HCT116 (cell line): ENCODE measurements around the gene MYH14. TPM values are rescaled to one million over a fixed set of nuclear protein-coding genes. Genes with fewer than 3 reads are reported as not detected.

Experiments
- ATAC-seq: fragments of 200-7000 bp; cut with Tn5 transposase; 2 replicates; pipeline ENCODE4 v1.9.1; 2020; ENCODE audit warnings: mild to moderate bottlenecking, moderate library complexity
- BruUV-seq: library from RNA; stranded (reverse); fragments of 400-500 nt; replicated peaks from 2 replicates; lab custom pipeline; 2021; lab: Mats Ljungman, UMichigan
- CTCF ChIA-PET: fragments of 300-600 bp; sonication (Branson Sonifier 250); formaldehyde crosslinking; loops from one replicate; lab custom pipeline; 2021; ENCODE audit warnings: antibody characterized with exemption; lab: Charles Lee
- POLR2A ChIA-PET: fragments of 300-600, 350-600 bp; sonication (Branson Sonifier 250); formaldehyde crosslinking; loops from one replicate; lab custom pipeline; 2021; ENCODE audit warnings: antibody characterized with exemption; lab: Charles Lee
- RAD21 ChIA-PET, 2 experiments: fragments of 300-600 bp; sonication (Branson Sonifier 250); formaldehyde crosslinking; loops; one replicate each; lab custom pipeline; 2023; ENCODE audit warnings: low total read pairs in 2 of 2; ENCODE audit not compliant: uncharacterized antibody in 2 of 2, unreplicated experiment in 2 of 2, low non-redundant PET in 1 of 2; lab: Charles Lee
- DNase-seq: peaks from one replicate; pipeline ENCODE4 v3.0.0-alpha.2; 2010; ENCODE audit warnings: low read depth, low spot score
- H2AFZ ChIP-seq: fragments of 200-600 bp; shearing (Covaris generic), sonication (generic); 2 replicates; pipeline ENCODE4 v1.6.1; 2017; ENCODE audit warnings: low read depth, mixed run types, mixed read lengths, antibody characterized with exemption, low read length; ENCODE audit not compliant: poor library complexity, severe bottlenecking
- H3K27ac ChIP-seq: 2 replicates; pipeline ENCODE4 v1.5.1; 2012; ENCODE audit warnings: low read depth, low read length
- H3K27me3 ChIP-seq: fragments of 200-600 bp; sonication (generic); 2 replicates; pipeline ENCODE4 v1.6.1; 2016; ENCODE audit warnings: mixed run types, low read length, mixed read lengths; ENCODE audit not compliant: insufficient read depth
- H3K36me3 ChIP-seq, 2 experiments: fragments of 200-500 bp in 1 of 2; fragments of 200-600 bp in 1 of 2; sonication (Bioruptor generic) in 1 of 2; sonication (generic) in 1 of 2; 2 replicates each; pipeline versions ENCODE4 v1.5.1 to v1.6.1; 2014 to 2016; ENCODE audit warnings: low read length in 2 of 2, inconsistent platforms in 1 of 2, mixed read lengths in 1 of 2, mixed run types in 1 of 2; ENCODE audit not compliant: insufficient read depth in 2 of 2, control insufficient read depth in 1 of 2
- H3K4me1 ChIP-seq, 2 experiments: fragments of 200-600 bp in 1 of 2; sonication (generic) in 1 of 2; 2 replicates each; pipeline versions ENCODE4 v1.5.1 to v1.6.1; 2012 to 2017; ENCODE audit warnings: low read length in 2 of 2, inconsistent platforms in 1 of 2, mild to moderate bottlenecking in 1 of 2, mixed read lengths in 1 of 2, mixed run types in 1 of 2, moderate library complexity in 1 of 2; ENCODE audit not compliant: insufficient read depth in 2 of 2, control insufficient read depth in 1 of 2
- H3K4me2 ChIP-seq: fragments of 200-600 bp; sonication (generic); 2 replicates; pipeline ENCODE4 v1.6.1; 2017; ENCODE audit warnings: mixed run types, low read length, mixed read lengths
- H3K4me3 ChIP-seq, 2 experiments: fragments of 200-600 bp in 1 of 2; sonication (generic) in 1 of 2; replicated peaks in 1 of 2; 2 replicates each; pipeline ENCODE4 v1.5.1; 2011 to 2016; ENCODE audit warnings: low read length in 2 of 2, control low read depth in 1 of 2, low read depth in 1 of 2, mild to moderate bottlenecking in 1 of 2, mixed read lengths in 1 of 2, mixed run types in 1 of 2
- H3K79me2 ChIP-seq: fragments of 200-600 bp; sonication (generic); 2 replicates; pipeline ENCODE4 v1.6.1; 2017; ENCODE audit warnings: mild to moderate bottlenecking, mixed run types, low read length, moderate library complexity, mixed read lengths; ENCODE audit not compliant: insufficient read depth
- H3K9ac ChIP-seq: fragments of 200-600 bp; sonication (generic); 2 replicates; pipeline ENCODE4 v1.6.1; 2016; ENCODE audit warnings: low read length, mixed read lengths
- H3K9me2 ChIP-seq: fragments of 200-600 bp; sonication (generic), shearing (Covaris generic); 2 replicates; pipeline ENCODE4 v1.6.1; 2017; ENCODE audit warnings: mixed run types, mild to moderate bottlenecking, moderate library complexity; ENCODE audit not compliant: insufficient read depth
- H3K9me3 ChIP-seq, 2 experiments: fragments of 200-500 bp in 1 of 2; fragments of 200-600 bp in 1 of 2; sonication (Bioruptor generic) in 1 of 2; sonication (generic) in 1 of 2; 2 replicates each; pipeline ENCODE4 v1.6.1; 2014 to 2017; ENCODE audit warnings: low read length in 2 of 2, mixed read lengths in 2 of 2, inconsistent platforms in 1 of 2, low read depth in 1 of 2, mild to moderate bottlenecking in 1 of 2, mixed run types in 1 of 2, moderate library complexity in 1 of 2; ENCODE audit not compliant: control insufficient read depth in 1 of 2, insufficient read depth in 1 of 2
- H4K20me1 ChIP-seq: fragments of 200-600 bp; sonication (generic), shearing (Covaris generic); 2 replicates; pipeline ENCODE4 v1.6.1; 2017; ENCODE audit warnings: mixed run types, mild to moderate bottlenecking, moderate library complexity; ENCODE audit not compliant: insufficient read depth
- CBX3 ChIP-seq: IDR thresholded peaks from 2 replicates; pipeline ENCODE4 v1.6.1; 2012; ENCODE audit warnings: low read depth
- EZH2phosphoT487 ChIP-seq: fragments of 200-600 bp; IDR thresholded peaks from 2 replicates; pipeline ENCODE4 v1.6.1; 2018; ENCODE audit warnings: antibody characterized with exemption, borderline replicate concordance
- JUND ChIP-seq: IDR thresholded peaks from 2 replicates; pipeline ENCODE4 v1.6.1; 2012
- POLR2A ChIP-seq: IDR thresholded peaks from 2 replicates; pipeline ENCODE4 v1.7.0; 2011; ENCODE audit warnings: borderline replicate concordance; ENCODE audit not compliant: insufficient read depth, insufficient read length; ENCODE audit errors: extremely low read depth
- POLR2AphosphoS5 ChIP-seq: IDR thresholded peaks from 2 replicates; pipeline ENCODE4 v1.6.1; 2011; ENCODE audit warnings: mild to moderate bottlenecking, low read depth, low read length, moderate library complexity
- SIN3A ChIP-seq: IDR thresholded peaks from 2 replicates; pipeline ENCODE4 v1.6.1; 2012; ENCODE audit warnings: low read depth
- SP1 ChIP-seq: IDR thresholded peaks from 2 replicates; pipeline ENCODE4 v1.6.1; 2012; ENCODE audit warnings: low read depth
- SRF ChIP-seq: IDR thresholded peaks from 2 replicates; pipeline ENCODE4 v1.6.1; 2012; ENCODE audit warnings: low read depth
- ZFX ChIP-seq: fragments of 450-650 bp; IDR thresholded peaks from 2 replicates; pipeline ENCODE4 v1.6.1; 2017
- ZNF274 ChIP-seq: fragments of 200-500 bp; sonication (Bioruptor generic); IDR thresholded peaks from 2 replicates; pipeline ENCODE4 v1.6.1; 2014; ENCODE audit warnings: mild to moderate bottlenecking, low read depth, low read length, inconsistent platforms
- intact Hi-C: fragments of 100-400 bp; cut with micrococcal nuclease; formaldehyde crosslinking; loops from 2 replicates; pipeline ENCODE4 v1.10.0; 2022
- total RNA-seq: library from RNA; stranded (reverse); gene quantifications from one replicate; pipeline ENCODE4 v1.2.1, GENCODE V29; 2021; ENCODE audit not compliant: unreplicated experiment
- TF ChIP-seq, protein P1 (sequence below): IDR thresholded peaks from 2 replicates; pipeline ENCODE4 v1.6.1; 2012
- TF ChIP-seq, protein P2 (sequence below): IDR thresholded peaks from 2 replicates; pipeline ENCODE4 v1.6.1; 2012
- TF ChIP-seq, protein P3 (sequence below), 3 experiments: fragments of 200-600 bp in 1 of 3; sonication (generic) in 1 of 3; IDR thresholded peaks in 2 of 3; conservative IDR thresholded peaks in 1 of 3; 2 replicates each; pipeline ENCODE4 v1.5.1; 2012 to 2017; ENCODE audit warnings: low read depth in 2 of 3, low read length in 2 of 3, antibody characterized with exemption in 1 of 3, borderline replicate concordance in 1 of 3, control low read depth in 1 of 3, mild to moderate bottlenecking in 1 of 3, mixed read lengths in 1 of 3, mixed run types in 1 of 3, moderate library complexity in 1 of 3; ENCODE audit not compliant: insufficient read depth in 1 of 3
- TF ChIP-seq, protein P4 (sequence below): IDR thresholded peaks from 2 replicates; pipeline ENCODE4 v1.6.1; 2012; ENCODE audit warnings: low read depth

Gene MYH14
- total RNA-seq, 1 experiment from 2014 or later, result 60.1 TPM

GRCh38 chr19:50205681-50206138 lies 2.3 kb downstream of the MYH14 start:
- Histone ChIP-seq H3K36me3 (peaks cover 0 to 2% of the 10 kb centered on the region in 2 experiments; a peak in 1 of 4 replicates), H3K4me3 (peak overlapping the region; percentile 59 to 65), H3K4me1 (peaks cover 21 to 30% of the 10 kb centered on the region in 2 experiments), H4K20me1 (no peaks in the 10 kb centered on the region), H3K9ac (peak overlapping the region; percentile 68), H3K9me3 (no peaks in the 10 kb centered on the region), H2AFZ (no peak overlapping the region), H3K79me2 (0 out of 2 replicates have a peak, but pooled peaks cover 8% of the 10 kb centered on the region), H3K27me3 (no peaks in the 10 kb centered on the region), H3K9me2 (no peaks in the 10 kb centered on the region), H3K27ac (peak overlapping the region; percentile 28; the same call in 1 of the 2 replicates), H3K4me2 (peak overlapping the region; percentile 92)
- POLR2A ChIA-PET, result interaction anchor here (1.4 kb wide), 1 partner anchor 10 kb away, joined by 5 read pairs; no protein-coding TSS in a partner anchor
- no peak for DNase-seq
- CTCF ChIA-PET, result interaction anchor here (1.0 to 1.7 kb wide), 2 partner anchors 9 to 58 kb away, joined by 4 to 7 read pairs; no protein-coding TSS in a partner anchor
- BruUV-seq, result no TSS peak
- ATAC-seq, result 0 out of 2 replicates have a peak, but pooled peaks have one; percentile 0
- RAD21 ChIA-PET, result no interaction called here
- TF ChIP-seq, protein P1, sequence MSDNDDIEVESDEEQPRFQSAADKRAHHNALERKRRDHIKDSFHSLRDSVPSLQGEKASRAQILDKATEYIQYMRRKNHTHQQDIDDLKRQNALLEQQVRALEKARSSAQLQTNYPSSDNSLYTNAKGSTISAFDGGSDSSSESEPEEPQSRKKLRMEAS, result no peak
- TF ChIP-seq SP1 (no peak), POLR2A (no peak), SRF (no peak), JUND (no peak), POLR2AphosphoS5 (no peak), ZFX (no peak), ZNF274 (no peak), CBX3 (no peak), SIN3A (no peak), EZH2phosphoT487 (no peak)
- TF ChIP-seq, protein P2, sequence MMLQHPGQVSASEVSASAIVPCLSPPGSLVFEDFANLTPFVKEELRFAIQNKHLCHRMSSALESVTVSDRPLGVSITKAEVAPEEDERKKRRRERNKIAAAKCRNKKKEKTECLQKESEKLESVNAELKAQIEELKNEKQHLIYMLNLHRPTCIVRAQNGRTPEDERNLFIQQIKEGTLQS, result no peak
- TF ChIP-seq, protein P3, sequence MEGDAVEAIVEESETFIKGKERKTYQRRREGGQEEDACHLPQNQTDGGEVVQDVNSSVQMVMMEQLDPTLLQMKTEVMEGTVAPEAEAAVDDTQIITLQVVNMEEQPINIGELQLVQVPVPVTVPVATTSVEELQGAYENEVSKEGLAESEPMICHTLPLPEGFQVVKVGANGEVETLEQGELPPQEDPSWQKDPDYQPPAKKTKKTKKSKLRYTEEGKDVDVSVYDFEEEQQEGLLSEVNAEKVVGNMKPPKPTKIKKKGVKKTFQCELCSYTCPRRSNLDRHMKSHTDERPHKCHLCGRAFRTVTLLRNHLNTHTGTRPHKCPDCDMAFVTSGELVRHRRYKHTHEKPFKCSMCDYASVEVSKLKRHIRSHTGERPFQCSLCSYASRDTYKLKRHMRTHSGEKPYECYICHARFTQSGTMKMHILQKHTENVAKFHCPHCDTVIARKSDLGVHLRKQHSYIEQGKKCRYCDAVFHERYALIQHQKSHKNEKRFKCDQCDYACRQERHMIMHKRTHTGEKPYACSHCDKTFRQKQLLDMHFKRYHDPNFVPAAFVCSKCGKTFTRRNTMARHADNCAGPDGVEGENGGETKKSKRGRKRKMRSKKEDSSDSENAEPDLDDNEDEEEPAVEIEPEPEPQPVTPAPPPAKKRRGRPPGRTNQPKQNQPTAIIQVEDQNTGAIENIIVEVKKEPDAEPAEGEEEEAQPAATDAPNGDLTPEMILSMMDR (IDR thresholded peaks at IDR 0.05 in 2 of 3, conservative IDR thresholded peaks at IDR 0.05 in 1 of 3; ENCODE audit: borderline replicate concordance in 1 of 3, insufficient read depth in 1 of 3, low read depth in 2 of 3, low read length in 2 of 3), result no peak
- TF ChIP-seq, protein P4, sequence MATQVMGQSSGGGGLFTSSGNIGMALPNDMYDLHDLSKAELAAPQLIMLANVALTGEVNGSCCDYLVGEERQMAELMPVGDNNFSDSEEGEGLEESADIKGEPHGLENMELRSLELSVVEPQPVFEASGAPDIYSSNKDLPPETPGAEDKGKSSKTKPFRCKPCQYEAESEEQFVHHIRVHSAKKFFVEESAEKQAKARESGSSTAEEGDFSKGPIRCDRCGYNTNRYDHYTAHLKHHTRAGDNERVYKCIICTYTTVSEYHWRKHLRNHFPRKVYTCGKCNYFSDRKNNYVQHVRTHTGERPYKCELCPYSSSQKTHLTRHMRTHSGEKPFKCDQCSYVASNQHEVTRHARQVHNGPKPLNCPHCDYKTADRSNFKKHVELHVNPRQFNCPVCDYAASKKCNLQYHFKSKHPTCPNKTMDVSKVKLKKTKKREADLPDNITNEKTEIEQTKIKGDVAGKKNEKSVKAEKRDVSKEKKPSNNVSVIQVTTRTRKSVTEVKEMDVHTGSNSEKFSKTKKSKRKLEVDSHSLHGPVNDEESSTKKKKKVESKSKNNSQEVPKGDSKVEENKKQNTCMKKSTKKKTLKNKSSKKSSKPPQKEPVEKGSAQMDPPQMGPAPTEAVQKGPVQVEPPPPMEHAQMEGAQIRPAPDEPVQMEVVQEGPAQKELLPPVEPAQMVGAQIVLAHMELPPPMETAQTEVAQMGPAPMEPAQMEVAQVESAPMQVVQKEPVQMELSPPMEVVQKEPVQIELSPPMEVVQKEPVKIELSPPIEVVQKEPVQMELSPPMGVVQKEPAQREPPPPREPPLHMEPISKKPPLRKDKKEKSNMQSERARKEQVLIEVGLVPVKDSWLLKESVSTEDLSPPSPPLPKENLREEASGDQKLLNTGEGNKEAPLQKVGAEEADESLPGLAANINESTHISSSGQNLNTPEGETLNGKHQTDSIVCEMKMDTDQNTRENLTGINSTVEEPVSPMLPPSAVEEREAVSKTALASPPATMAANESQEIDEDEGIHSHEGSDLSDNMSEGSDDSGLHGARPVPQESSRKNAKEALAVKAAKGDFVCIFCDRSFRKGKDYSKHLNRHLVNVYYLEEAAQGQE, result no peak
- intact Hi-C loops, result no loop called here
